PC-9 (cell line): ENCODE data around the gene PEX5. TPM values are rescaled to one million over a fixed set of nuclear protein-coding genes. Genes with fewer than 3 reads are reported as not detected.
A peak's percentile ranks its signal among the peaks of the same experiment; 100 is the strongest.
"Not testable (repeated sequence)": the region's sequence is repeated elsewhere in the genome, so short reads cannot be mapped to it uniquely, and the experiment has no call there.

Source experiments
- BruUV-seq: library from RNA; stranded (reverse); fragments of 400-500 nt; replicated peaks from 2 replicates; lab custom pipeline; 2021; lab: Mats Ljungman, UMichigan
- CTCF ChIA-PET: fragments of 300-600 bp; sonication (Branson Sonifier 250); formaldehyde crosslinking; loops from one replicate; lab custom pipeline; 2022; ENCODE audit warnings: antibody characterized with exemption; lab: Charles Lee
- POLR2A ChIA-PET: fragments of 300-600 bp; sonication (Branson Sonifier 250); formaldehyde crosslinking; loops from one replicate; lab custom pipeline; 2022; ENCODE audit warnings: antibody characterized with exemption; ENCODE audit not compliant: unreplicated experiment; lab: Charles Lee
- DNase-seq, 2 experiments: peaks; one replicate each; pipeline versions ENCODE4 v3.0.0 to v3.0.0-alpha.2; 2015 to 2022; ENCODE audit warnings: mixed read lengths in 1 of 2
- H2AFZ ChIP-seq: fragments of 200-600 bp; sonication (generic); 2 replicates; pipeline ENCODE4 v1.8.1; 2017; ENCODE audit warnings: antibody characterized with exemption
- H3F3A ChIP-seq: fragments of 200-600 bp; sonication (generic); 2 replicates; pipeline ENCODE4 v1.8.1; 2017; ENCODE audit warnings: antibody characterized with exemption, mild to moderate bottlenecking, low read depth; ENCODE audit not compliant: insufficient read depth
- H3K27ac ChIP-seq: fragments of 200-600 bp; sonication (generic); 2 replicates; pipeline ENCODE4 v1.6.1; 2016; ENCODE audit warnings: mixed run types
- H3K27me3 ChIP-seq: fragments of 200-600 bp; sonication (generic); 2 replicates; pipeline ENCODE4 v1.6.1; 2016; ENCODE audit warnings: low read depth, mixed run types; ENCODE audit not compliant: insufficient read depth
- H3K36me3 ChIP-seq: fragments of 200-600 bp; sonication (generic); 2 replicates; pipeline ENCODE4 v1.6.1; 2016; ENCODE audit warnings: low read depth, mixed run types
- H3K4me1 ChIP-seq: fragments of 200-600 bp; sonication (generic); replicated peaks from 2 replicates; pipeline ENCODE4 v1.6.1; 2016; ENCODE audit warnings: mixed run types; ENCODE audit not compliant: insufficient read depth
- H3K4me2 ChIP-seq: fragments of 200-600 bp; sonication (generic); 2 replicates; pipeline ENCODE4 v1.6.1; 2017; ENCODE audit warnings: mixed run types
- H3K4me3 ChIP-seq: fragments of 200-600 bp; sonication (generic); 2 replicates; pipeline ENCODE4 v1.6.1; 2016; ENCODE audit warnings: mixed run types
- H3K79me2 ChIP-seq: fragments of 200-600 bp; sonication (generic); 2 replicates; pipeline ENCODE4 v1.6.1; 2017; ENCODE audit warnings: low read depth, mixed run types
- H3K9me2 ChIP-seq: fragments of 200-600 bp; sonication (generic); 2 replicates; pipeline ENCODE4 v1.8.1; 2017; ENCODE audit warnings: mild to moderate bottlenecking; ENCODE audit not compliant: insufficient read depth
- H3K9me3 ChIP-seq: fragments of 200-600 bp; sonication (generic); 2 replicates; pipeline ENCODE4 v1.8.1; 2016; ENCODE audit warnings: low read depth; ENCODE audit not compliant: insufficient read depth
- H4K20me1 ChIP-seq: fragments of 200-600 bp; sonication (generic); 2 replicates; pipeline ENCODE4 v1.8.1; 2017; ENCODE audit not compliant: insufficient read depth
- EZH2 ChIP-seq: fragments of 200-600 bp; sonication (generic); IDR thresholded peaks from 2 replicates; pipeline ENCODE4 v1.8.0; 2017; ENCODE audit warnings: antibody characterized with exemption, low read depth
- intact Hi-C: fragments of 100-400 bp; cut with micrococcal nuclease; formaldehyde crosslinking; loops from one replicate; pipeline ENCODE4 v1.10.0; 2022; ENCODE audit not compliant: unreplicated experiment
- total RNA-seq: library from RNA; stranded (reverse); gene quantifications from 2 replicates; pipeline ENCODE4 v1.2.3, GENCODE V29; 2021
- TF ChIP-seq, protein P1 (sequence below): fragments of 200-600 bp; sonication (generic); conservative IDR thresholded peaks from 2 replicates; pipeline ENCODE4 v1.6.1; 2017; ENCODE audit warnings: mixed run types, antibody characterized with exemption, mild to moderate bottlenecking, moderate library complexity

The PEX5 gene
- total RNA-seq, 1 experiment from 2014 or later, result 62.1 TPM

DNA sequence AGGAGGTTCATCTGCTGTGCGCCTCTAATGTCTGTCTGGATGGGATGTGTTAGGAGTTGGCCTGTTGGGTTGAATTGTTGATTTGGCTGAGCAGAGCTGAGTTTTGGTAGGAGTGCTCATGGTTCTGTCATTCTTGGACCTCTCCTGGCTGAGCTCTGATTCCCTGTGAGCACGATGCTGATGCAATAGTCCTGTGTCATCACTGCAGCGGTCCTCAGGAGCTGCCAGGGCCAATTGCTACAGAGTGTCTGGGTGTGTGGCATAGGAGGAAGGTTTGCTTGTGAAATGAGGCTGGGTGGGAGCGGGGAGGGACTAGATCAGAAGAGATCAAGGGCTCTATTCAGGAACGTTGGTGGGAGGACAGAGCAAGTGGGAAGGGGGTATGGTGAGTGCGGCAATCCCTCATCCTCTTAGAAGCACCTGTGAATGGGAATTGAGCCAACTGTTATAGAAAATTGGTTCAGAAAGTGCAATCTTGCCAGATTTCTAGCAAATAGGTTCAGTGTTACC, 21.2 kb downstream of the PEX5 start:
- H3K36me3 ChIP-seq, result peaks cover 59% of the 10 kb centered on the region
- H3K27me3 ChIP-seq, result no peaks in the 10 kb centered on the region
- no peaks in the 10 kb centered on the region for H3K9me2 ChIP-seq
- ChIA-PET POLR2A (no interaction called here), CTCF (no interaction called here)
- peaks cover 16% of the 10 kb centered on the region for H3K9me3 ChIP-seq
- intact Hi-C loops, result no loop called here
- no peak overlapping the region for H3K4me3 ChIP-seq
- TSS peak; percentile 28 for BruUV-seq
- H3F3A ChIP-seq, result 0 out of 2 replicates have a peak, but pooled peaks cover 4% of the 10 kb centered on the region
- no peak overlapping the region for H3K4me2 ChIP-seq
- H3K27ac ChIP-seq, result no peak overlapping the region
- no peaks in the 10 kb centered on the region for H4K20me1 ChIP-seq
- TF ChIP-seq, protein P1, sequence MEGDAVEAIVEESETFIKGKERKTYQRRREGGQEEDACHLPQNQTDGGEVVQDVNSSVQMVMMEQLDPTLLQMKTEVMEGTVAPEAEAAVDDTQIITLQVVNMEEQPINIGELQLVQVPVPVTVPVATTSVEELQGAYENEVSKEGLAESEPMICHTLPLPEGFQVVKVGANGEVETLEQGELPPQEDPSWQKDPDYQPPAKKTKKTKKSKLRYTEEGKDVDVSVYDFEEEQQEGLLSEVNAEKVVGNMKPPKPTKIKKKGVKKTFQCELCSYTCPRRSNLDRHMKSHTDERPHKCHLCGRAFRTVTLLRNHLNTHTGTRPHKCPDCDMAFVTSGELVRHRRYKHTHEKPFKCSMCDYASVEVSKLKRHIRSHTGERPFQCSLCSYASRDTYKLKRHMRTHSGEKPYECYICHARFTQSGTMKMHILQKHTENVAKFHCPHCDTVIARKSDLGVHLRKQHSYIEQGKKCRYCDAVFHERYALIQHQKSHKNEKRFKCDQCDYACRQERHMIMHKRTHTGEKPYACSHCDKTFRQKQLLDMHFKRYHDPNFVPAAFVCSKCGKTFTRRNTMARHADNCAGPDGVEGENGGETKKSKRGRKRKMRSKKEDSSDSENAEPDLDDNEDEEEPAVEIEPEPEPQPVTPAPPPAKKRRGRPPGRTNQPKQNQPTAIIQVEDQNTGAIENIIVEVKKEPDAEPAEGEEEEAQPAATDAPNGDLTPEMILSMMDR, result no peak
- no peak for TF ChIP-seq EZH2
- no peak overlapping the region for H2AFZ ChIP-seq
- H3K79me2 ChIP-seq, result no peaks in the 10 kb centered on the region
- DNase-seq, result no peak
- H3K4me1 ChIP-seq, result no peaks in the 10 kb centered on the region

DNA sequence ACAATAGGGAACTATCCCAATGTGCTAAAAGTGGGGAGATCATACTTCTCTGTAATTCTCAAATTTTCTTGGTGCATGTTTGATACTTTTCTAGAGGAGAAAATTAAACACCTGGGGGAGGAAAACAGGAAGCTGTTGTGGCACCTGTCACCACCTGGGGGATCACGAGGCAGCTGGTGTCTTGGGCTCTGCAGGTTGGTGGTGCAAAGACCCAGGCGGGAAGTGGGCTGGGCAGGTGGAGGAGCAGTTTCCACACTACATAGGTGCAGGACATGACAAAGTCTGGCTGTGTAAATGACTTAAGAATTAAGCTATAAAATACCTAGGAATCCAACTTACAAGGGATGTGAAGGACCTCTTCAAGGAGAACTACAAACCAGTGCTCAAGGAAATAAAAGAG, 23.2 kb downstream of the PEX5 start:
- Histone ChIP-seq H4K20me1 (no peaks in the 10 kb centered on the region), H3K9me3 (peaks cover 16% of the 10 kb centered on the region), H3K79me2 (no peaks in the 10 kb centered on the region), H3K4me1 (no peaks in the 10 kb centered on the region), H3K27me3 (no peaks in the 10 kb centered on the region), H3K4me3 (no peak overlapping the region), H3K9me2 (no peaks in the 10 kb centered on the region), H2AFZ (no peak overlapping the region), H3K36me3 (peaks cover 42% of the 10 kb centered on the region), H3K27ac (no peak overlapping the region), H3K4me2 (no peak overlapping the region), H3F3A (0 out of 2 replicates have a peak, but pooled peaks cover 4% of the 10 kb centered on the region)
- intact Hi-C loops, result no loop called here
- POLR2A ChIA-PET, result no interaction called here
- CTCF ChIA-PET, result no interaction called here
- no TSS peak for BruUV-seq
- no peak for TF ChIP-seq EZH2
- TF ChIP-seq, protein P1, result no peak
- no peak for DNase-seq

DNA sequence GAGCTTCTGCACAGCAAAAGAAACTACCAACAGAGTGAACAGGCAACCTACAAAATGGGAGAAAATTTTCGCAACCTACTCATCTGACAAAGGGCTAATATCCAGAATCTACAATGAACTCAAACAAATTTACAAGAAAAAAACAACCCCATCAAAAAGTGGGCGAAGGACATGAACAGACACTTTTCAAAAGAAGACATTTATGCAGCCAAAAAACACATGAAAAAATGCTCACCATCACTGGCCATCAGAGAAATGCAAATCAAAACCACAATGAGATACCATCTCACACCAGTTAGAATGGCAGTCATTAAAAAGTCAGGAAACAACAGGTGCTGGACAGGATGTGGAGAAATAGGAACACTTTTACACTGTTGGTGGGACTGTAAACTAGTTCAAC, 24.3 kb downstream of the PEX5 start:
- H2AFZ ChIP-seq, H3K4me1 ChIP-seq, H3K4me3 ChIP-seq, H3K79me2 ChIP-seq, H4K20me1 ChIP-seq, H3K4me2 ChIP-seq, intact Hi-C loops, POLR2A ChIA-PET, H3K27ac ChIP-seq, CTCF ChIA-PET, BruUV-seq, DNase-seq, H3K9me2 ChIP-seq, H3K27me3 ChIP-seq, H3F3A ChIP-seq: not testable (repeated sequence)
- Histone ChIP-seq H3K36me3 (peaks cover 31% of the 10 kb centered on the region), H3K9me3 (peaks cover 16% of the 10 kb centered on the region)
